H1 (cell line): ENCODE measurements around the gene GUCY2C. TPM values are rescaled to one million over a fixed set of nuclear protein-coding genes. Genes with fewer than 3 reads are reported as not detected.

Experiments used
- CTCF ChIA-PET: fragments of 300-600 bp; sonication (Branson Sonifier 250); formaldehyde crosslinking; loops from one replicate; lab custom pipeline; 2021; ENCODE audit not compliant: partially characterized antibody; lab: Charles Lee
- POLR2A ChIA-PET: fragments of 300-600 bp; sonication (Branson Sonifier 250); formaldehyde crosslinking; loops from one replicate; lab custom pipeline; 2021; ENCODE audit warnings: inconsistent platforms; ENCODE audit not compliant: partially characterized antibody; lab: Charles Lee
- DNase-seq, 2 experiments: peaks; one replicate each; pipeline versions ENCODE4 v3.0.0 to v3.0.0-alpha.2; 2010 to 2022; ENCODE audit warnings: low spot score in 2 of 2, low read depth in 1 of 2, mixed read lengths in 1 of 2
- FAIRE-seq: peaks from 2 replicates; lab custom pipeline; 2011; peaks lifted over from hg19 to GRCh38; lab: Jason Lieb, UNC
- H2AFZ ChIP-seq: 2 replicates; pipeline ENCODE4 v1.8.1; 2012; ENCODE audit warnings: low read length, inconsistent platforms
- H2AK5ac ChIP-seq: 2 replicates; pipeline ENCODE4 v1.6.1; 2013; ENCODE audit warnings: low read depth, low read length
- H2BK120ac ChIP-seq: replicated peaks from 2 replicates; pipeline ENCODE3; 2013; ENCODE audit warnings: low read depth, low read length, inconsistent platforms
- H2BK12ac ChIP-seq: 2 replicates; pipeline ENCODE4 v1.6.1; 2013; ENCODE audit warnings: low read depth, low read length
- H2BK15ac ChIP-seq: 2 replicates; pipeline ENCODE4 v1.6.1; 2013; ENCODE audit warnings: low read length
- H2BK20ac ChIP-seq: 2 replicates; pipeline ENCODE4 v1.6.1; 2013; ENCODE audit warnings: low read length
- H2BK5ac ChIP-seq: 2 replicates; pipeline ENCODE4 v1.6.1; 2013; ENCODE audit warnings: low read depth, low read length
- H3K14ac ChIP-seq: 2 replicates; pipeline ENCODE4 v1.6.1; 2013; ENCODE audit warnings: inconsistent platforms; ENCODE audit not compliant: insufficient read length
- H3K18ac ChIP-seq: 2 replicates; pipeline ENCODE4 v1.6.1; 2013; ENCODE audit warnings: low read length; ENCODE audit errors: extremely low read depth
- H3K23ac ChIP-seq: 2 replicates; pipeline ENCODE4 v1.6.1; 2013; ENCODE audit warnings: inconsistent platforms; ENCODE audit not compliant: insufficient read length
- H3K23me2 ChIP-seq: 2 replicates; pipeline ENCODE4 v1.6.1; 2013; ENCODE audit warnings: low read depth, low read length
- H3K27ac ChIP-seq: 2 replicates; pipeline ENCODE4 v1.6.1; 2011; ENCODE audit warnings: low read depth, low read length, inconsistent platforms
- H3K27me3 ChIP-seq, 4 experiments: replicated peaks in 1 of 4; 1 replicate in 1 of 4; 2 replicates in 3 of 4; pipeline versions ENCODE4 v1.6.1 to v1.8.1; 2011 to 2013; ENCODE audit warnings: low read length in 3 of 4, mild to moderate bottlenecking in 3 of 4, inconsistent platforms in 2 of 4, mixed read lengths in 2 of 4, moderate library complexity in 1 of 4; ENCODE audit not compliant: control insufficient read depth in 3 of 4, insufficient read depth in 3 of 4; ENCODE audit errors: extremely low read depth in 1 of 4
- H3K36me3 ChIP-seq, 4 experiments: 2 replicates each; pipeline versions ENCODE4 v1.6.1 to v1.8.1; 2011 to 2013; ENCODE audit warnings: mild to moderate bottlenecking in 4 of 4, low read length in 3 of 4, moderate library complexity in 2 of 4, control low read depth in 1 of 4, inconsistent platforms in 1 of 4; ENCODE audit not compliant: insufficient read depth in 4 of 4, control insufficient read depth in 2 of 4
- H3K4ac ChIP-seq: replicated peaks from 2 replicates; pipeline ENCODE3; 2013; ENCODE audit warnings: low read length, low read depth, mixed read lengths, inconsistent platforms; ENCODE audit not compliant: insufficient read length
- H3K4me1 ChIP-seq, 4 experiments: replicated peaks in 1 of 4; 1 replicate in 1 of 4; 2 replicates in 3 of 4; pipeline versions ENCODE4 v1.6.1 to v1.8.1; 2011 to 2013; ENCODE audit warnings: low read length in 3 of 4, inconsistent platforms in 2 of 4, mixed read lengths in 1 of 4; ENCODE audit not compliant: insufficient read depth in 4 of 4, control insufficient read depth in 3 of 4
- H3K4me2 ChIP-seq, 2 experiments: 2 replicates each; pipeline versions ENCODE4 v1.6.1 to v1.8.1; 2011 to 2013; ENCODE audit warnings: low read depth in 2 of 2, low read length in 2 of 2, control low read depth in 1 of 2, inconsistent platforms in 1 of 2, mild to moderate bottlenecking in 1 of 2; ENCODE audit not compliant: insufficient read depth in 1 of 2
- H3K4me3 ChIP-seq, 4 experiments: fragments of 200-600, 300-600 bp in 1 of 4; sonication (generic), shearing (Covaris generic), sonication (Bioruptor Twin) in 1 of 4; 2 replicates each; pipeline versions ENCODE4 v1.5.1 to v1.8.1; 2011 to 2016; ENCODE audit warnings: low read length in 4 of 4, low read depth in 3 of 4, control low read depth in 2 of 4, inconsistent platforms in 2 of 4, mild to moderate bottlenecking in 2 of 4, mixed read lengths in 1 of 4, moderate library complexity in 1 of 4; ENCODE audit not compliant: insufficient read depth in 2 of 4; ENCODE audit errors: extremely low read depth in 1 of 4
- H3K56ac ChIP-seq: replicated peaks from 2 replicates; pipeline ENCODE3; 2013; ENCODE audit warnings: low read depth, mild to moderate bottlenecking, mixed read lengths, low read length, inconsistent platforms; ENCODE audit not compliant: insufficient read length
- H3K79me1 ChIP-seq: 2 replicates; pipeline ENCODE4 v1.6.1; 2013; ENCODE audit warnings: low read depth, low read length, control low read depth
- H3K79me2 ChIP-seq, 2 experiments: 2 replicates each; pipeline versions ENCODE4 v1.6.1 to v1.8.1; 2012 to 2013; ENCODE audit warnings: low read length in 2 of 2, mild to moderate bottlenecking in 2 of 2, inconsistent platforms in 1 of 2; ENCODE audit not compliant: insufficient read depth in 2 of 2, control insufficient read depth in 1 of 2
- H3K9ac ChIP-seq, 4 experiments: replicated peaks in 1 of 4; 1 replicate in 1 of 4; 2 replicates in 3 of 4; pipeline versions ENCODE4 v1.6.1 to v1.8.1; 2011 to 2013; ENCODE audit warnings: low read depth in 3 of 4, low read length in 3 of 4, control low read depth in 2 of 4, mild to moderate bottlenecking in 2 of 4, moderate library complexity in 2 of 4, inconsistent platforms in 1 of 4; ENCODE audit errors: extremely low read depth in 1 of 4
- H3K9me3 ChIP-seq, 2 experiments: 2 replicates each; pipeline versions ENCODE4 v1.6.1 to v1.8.1; 2012 to 2013; ENCODE audit warnings: mild to moderate bottlenecking in 2 of 2, moderate library complexity in 2 of 2, control low read depth in 1 of 2, inconsistent platforms in 1 of 2, low read depth in 1 of 2, low read length in 1 of 2, mixed read lengths in 1 of 2; ENCODE audit not compliant: insufficient read depth in 2 of 2
- H4K20me1 ChIP-seq, 2 experiments: replicated peaks in 1 of 2; 2 replicates each; pipeline versions ENCODE3 to v1.8.1; 2011 to 2013; ENCODE audit warnings: inconsistent platforms in 2 of 2, low read length in 2 of 2, mild to moderate bottlenecking in 1 of 2; ENCODE audit not compliant: insufficient read depth in 2 of 2, control insufficient read depth in 1 of 2
- H4K5ac ChIP-seq: 2 replicates; pipeline ENCODE4 v1.6.1; 2013; ENCODE audit warnings: low read length, low read depth, mixed read lengths, inconsistent platforms; ENCODE audit not compliant: insufficient read length
- H4K8ac ChIP-seq: 2 replicates; pipeline ENCODE4 v1.8.0; 2013; ENCODE audit warnings: mild to moderate bottlenecking, moderate library complexity, low read length, inconsistent platforms; ENCODE audit not compliant: insufficient read depth; ENCODE audit errors: extremely low read depth
- H4K91ac ChIP-seq: replicated peaks from 2 replicates; pipeline ENCODE3; 2013; ENCODE audit warnings: low read length, mixed read lengths, inconsistent platforms; ENCODE audit not compliant: insufficient read length
- BCL11A ChIP-seq, 2 experiments: IDR thresholded peaks; one replicate each; pipeline ENCODE4 v1.6.1; 2011; ENCODE audit warnings: low read depth in 2 of 2, low read length in 2 of 2, mild to moderate bottlenecking in 2 of 2
- CBX8 ChIP-seq: fragments of 300-800, 300-1000 bp; sonication (generic); IDR thresholded peaks from 2 replicates; pipeline ENCODE4 v1.7.1; 2016; ENCODE audit warnings: low read depth, low read length, borderline replicate concordance
- EGR1 ChIP-seq: IDR thresholded peaks from 2 replicates; pipeline ENCODE4 v1.6.1; 2011; ENCODE audit warnings: low read depth, low read length, borderline replicate concordance
- EP300 ChIP-seq, 2 experiments: IDR thresholded peaks; 1 replicate in 1 of 2; 2 replicates in 1 of 2; pipeline ENCODE4 v1.6.1; 2011 to 2012; ENCODE audit warnings: low read depth in 2 of 2, low read length in 2 of 2, mild to moderate bottlenecking in 2 of 2, borderline replicate concordance in 1 of 2, inconsistent platforms in 1 of 2, moderate library complexity in 1 of 2
- FOSL1 ChIP-seq: IDR thresholded peaks from 2 replicates; pipeline ENCODE4 v1.6.1; 2011; ENCODE audit warnings: mild to moderate bottlenecking, low read depth, low read length, moderate library complexity; ENCODE audit not compliant: insufficient read depth
- GABPA ChIP-seq: IDR thresholded peaks from 2 replicates; pipeline ENCODE4 v1.6.1; 2011; ENCODE audit warnings: mild to moderate bottlenecking, low read length, moderate library complexity, borderline replicate concordance; ENCODE audit not compliant: insufficient read depth
- GTF2F1 ChIP-seq: IDR thresholded peaks from 2 replicates; pipeline ENCODE4 v1.6.1; 2012; ENCODE audit warnings: low read depth, low read length, improper control_type of control experiment, borderline replicate concordance
- HDAC2 ChIP-seq, 2 experiments: fragments of 300-600 bp in 1 of 2; sonication (generic) in 1 of 2; IDR thresholded peaks; 2 replicates each; pipeline ENCODE4 v1.6.1; 2011 to 2012; ENCODE audit warnings: low read depth in 2 of 2, low read length in 2 of 2, mild to moderate bottlenecking in 2 of 2, moderate library complexity in 2 of 2, borderline replicate concordance in 1 of 2, inconsistent platforms in 1 of 2
- KDM1A ChIP-seq: fragments of 200-600, 300-600 bp; sonication (generic); IDR thresholded peaks from 2 replicates; pipeline ENCODE4 v1.7.1; 2016; ENCODE audit warnings: mild to moderate bottlenecking, low read length, borderline replicate concordance
- POU5F1 ChIP-seq: IDR thresholded peaks from 2 replicates; pipeline ENCODE4 v1.6.1; 2011; ENCODE audit warnings: low read depth, mild to moderate bottlenecking, low read length, moderate library complexity
- RBBP5 ChIP-seq: IDR thresholded peaks from 2 replicates; pipeline ENCODE4 v1.7.1; 2012; ENCODE audit warnings: low read depth, mild to moderate bottlenecking, inconsistent platforms, low read length, moderate library complexity, borderline replicate concordance
- RFX5 ChIP-seq: IDR thresholded peaks from 2 replicates; pipeline ENCODE4 v1.6.1; 2011; ENCODE audit warnings: low read depth, low read length, improper control_type of control experiment, borderline replicate concordance
- SIRT6 ChIP-seq: IDR thresholded peaks from one replicate; pipeline ENCODE4 v1.7.1; 2012; ENCODE audit warnings: low read length, inconsistent platforms
- SP1 ChIP-seq: IDR thresholded peaks from 2 replicates; pipeline ENCODE4 v1.6.1; 2011; ENCODE audit warnings: low read depth, low read length
- SP4 ChIP-seq: IDR thresholded peaks from 2 replicates; pipeline ENCODE4 v1.6.1; 2012; ENCODE audit warnings: low read length, inconsistent platforms
- TAF7 ChIP-seq: optimal IDR thresholded peaks from 2 replicates; pipeline ENCODE3; 2011; ENCODE audit warnings: low read depth, mild to moderate bottlenecking, inconsistent platforms, low read length, moderate library complexity, borderline replicate concordance
- polyA plus RNA-seq, 7 experiments: library from polyadenylated mRNA; depleted of rRNA in 3 of 7; stranded (reverse) in 5 of 7; unstranded in 2 of 7; fragments of >200 nt in 5 of 7; fragments of 200-250 nt in 2 of 7; gene quantifications; 1 replicate in 5 of 7; 2 replicates in 1 of 7; 4 replicates in 1 of 7; pipeline versions ENCODE4 v1.2.1 to v1.2.3, GENCODE V29; 2011 to 2013; ENCODE audit warnings: missing spikeins in 2 of 7, mixed read lengths in 2 of 7
- total RNA-seq: library from RNA; stranded (reverse); fragmentation: NEBNext Ultra II Directional; extraction: Animal tissue kit (Norgen Biotek cat#: 25700); gene quantifications from 2 replicates; pipeline ENCODE4 v1.2.1, GENCODE V29; 2021

The GUCY2C gene
- total and polyA plus RNA-seq, 2 of the 8 experiments (the other 6 are each of a cell fraction or from before 2014, with no cell fraction given), result 1.9 to 3.2 TPM

DNA sequence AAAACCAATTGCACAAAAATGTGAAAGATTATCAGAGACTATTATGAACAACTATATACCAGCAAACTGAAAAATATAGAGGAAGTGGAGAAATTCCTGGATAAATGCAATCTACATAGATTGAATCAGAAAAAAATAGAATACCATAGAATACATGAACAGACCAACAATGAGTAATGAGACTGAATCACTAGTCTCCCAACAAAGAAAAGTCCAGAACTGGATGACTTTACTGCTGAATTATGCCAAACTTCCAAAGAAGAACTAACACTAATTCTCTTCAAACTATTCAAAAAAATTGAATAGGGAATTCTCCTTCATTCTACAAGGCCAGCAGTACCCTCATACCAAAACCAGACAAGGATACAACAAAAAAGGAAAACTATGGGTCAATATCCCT, 60.6 kb downstream of the GUCY2C start:
- Histone ChIP-seq H3K79me2 (no peaks in the 10 kb centered on the region), H3K56ac (no peak overlapping the region), H3K4me1 (no peaks in the 10 kb centered on the region), H4K5ac (no peak overlapping the region), H2BK120ac (no peak overlapping the region), H2BK20ac (no peak overlapping the region), H3K23ac (no peak overlapping the region), H2BK5ac (no peak overlapping the region), H4K91ac (no peak overlapping the region), H2AK5ac (no peak overlapping the region), H3K23me2 (no peaks in the 10 kb centered on the region), H2AFZ (no peak overlapping the region), H3K79me1 (no peaks in the 10 kb centered on the region), H4K8ac (no peak overlapping the region), H3K4me3 (no peak overlapping the region), H4K20me1 (no peaks in the 10 kb centered on the region), H3K27me3 (no peaks in the 10 kb centered on the region), H3K27ac (no peak overlapping the region), H2BK12ac (no peak overlapping the region), H3K36me3 (no peaks in the 10 kb centered on the region), H3K4ac (no peak overlapping the region), H3K14ac (no peak overlapping the region), H2BK15ac (no peak overlapping the region), H3K4me2 (no peak overlapping the region), H3K9me3 (no peaks in the 10 kb centered on the region), H3K9ac (no peak overlapping the region), H3K18ac (no peak overlapping the region)
- no peak for FAIRE-seq
- DNase-seq, result no peak
- ChIA-PET POLR2A (interaction anchor here (1.3 kb wide), 1 partner anchor 31 kb away, joined by 3 read pairs; no protein-coding TSS in a partner anchor), CTCF (no interaction called here)
- TF ChIP-seq SP1 (no peak), SP4 (no peak), BCL11A (IDR thresholded peaks at IDR 0.05; ENCODE audit: low read depth in 2 of 2, low read length in 2 of 2) (no peak), RFX5 (no peak), POU5F1 (no peak), HDAC2 (IDR thresholded peaks at IDR 0.05; ENCODE audit: borderline replicate concordance in 1 of 2, low read depth in 2 of 2, low read length in 2 of 2) (no peak), SIRT6 (no peak), RBBP5 (no peak), EP300 (IDR thresholded peaks at IDR 0.05; ENCODE audit: borderline replicate concordance in 1 of 2, low read depth in 2 of 2, low read length in 2 of 2) (no peak), CBX8 (no peak), EGR1 (no peak), TAF7 (no peak), FOSL1 (no peak), GTF2F1 (no peak), KDM1A (no peak), GABPA (no peak)
